DMS79 treated with DMSO at 0.1 percent for 48 hours (cell line): ENCODE measurements around the gene CENPM.

Source experiments
- DNase-seq: peaks from one replicate; lab custom pipeline; 2025; lab: John Stamatoyannopoulos, UW

CENPM gene

DNA sequence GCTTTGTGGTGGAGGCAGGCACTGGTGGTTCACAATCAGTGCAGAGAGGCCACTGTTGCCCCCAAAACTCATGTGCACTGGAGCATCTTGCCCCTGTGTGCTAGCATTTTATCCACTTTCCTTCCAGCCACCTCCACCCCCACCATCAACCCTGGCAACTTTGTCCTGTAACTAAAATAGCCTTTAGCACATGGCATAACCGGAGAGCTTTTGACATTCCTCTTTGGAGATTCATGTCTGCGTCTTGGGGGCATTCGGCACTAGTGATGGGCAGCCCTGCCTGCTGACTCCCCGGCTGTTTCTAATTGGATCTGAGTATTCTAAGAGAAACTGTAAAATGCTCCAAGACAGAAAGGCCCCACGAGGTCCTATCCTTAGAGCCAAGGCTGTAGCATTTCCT, 47.8 kb downstream of the CENPM start:
- no peak for DNase-seq

DNA sequence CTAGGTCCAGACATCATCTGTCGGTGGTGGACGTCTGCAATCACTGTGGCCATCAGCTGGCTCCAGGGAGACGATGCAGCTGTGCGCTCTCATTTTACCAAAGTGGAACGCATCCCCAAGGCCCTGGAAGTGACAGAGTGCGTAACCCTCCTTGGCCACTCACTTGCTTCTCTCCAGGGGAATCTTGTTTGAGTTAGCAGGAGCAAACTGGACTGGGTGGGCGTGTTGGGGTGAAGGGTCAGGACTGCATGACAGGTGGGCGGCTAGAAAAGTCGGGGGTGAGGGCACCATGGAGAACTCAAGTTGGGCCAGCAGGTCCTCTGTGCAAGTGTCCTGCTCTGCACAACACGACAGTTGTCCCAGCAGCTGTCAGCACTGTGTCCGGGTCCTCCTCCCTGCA, 48.3 kb downstream of the CENPM start:
- no peak for DNase-seq

DNA sequence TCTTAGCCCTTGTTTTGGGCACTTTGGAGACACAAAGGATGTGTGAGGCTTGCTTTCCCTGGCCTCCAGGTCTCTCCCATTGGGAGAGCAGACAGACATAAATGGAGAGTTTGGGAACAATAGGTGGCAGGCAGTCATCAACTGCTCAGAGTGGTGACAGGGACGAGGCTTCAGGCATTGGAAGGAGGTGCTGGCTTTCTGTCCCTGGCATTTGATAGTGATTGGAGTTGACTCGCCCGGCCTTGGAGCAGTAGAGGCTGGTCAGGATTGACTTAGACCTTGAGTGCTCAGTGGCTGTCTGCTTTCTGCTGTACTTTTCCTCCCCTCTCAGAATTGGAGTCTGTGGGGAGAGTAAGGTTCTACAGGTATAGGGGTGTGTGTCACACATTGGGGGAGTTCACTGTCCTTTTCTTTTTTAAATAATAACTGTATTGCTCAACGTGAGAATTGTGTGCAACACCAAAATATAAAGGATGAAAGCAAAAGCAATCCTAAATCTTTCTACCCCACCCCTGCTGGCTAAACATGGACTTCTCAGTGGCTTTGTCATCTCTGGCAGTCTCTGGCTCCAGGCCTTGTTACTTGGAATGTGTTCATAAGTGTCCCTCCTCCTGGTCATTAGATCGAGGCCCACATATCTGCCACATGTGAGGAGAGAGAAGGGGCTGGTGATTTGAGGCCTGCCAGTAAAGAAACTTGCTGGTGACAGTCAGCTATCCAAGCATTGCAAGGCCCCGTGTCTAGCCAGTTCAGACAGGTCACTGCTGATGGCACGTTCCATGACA, 53.2 kb downstream of the CENPM start:
- no peak for DNase-seq

DNA sequence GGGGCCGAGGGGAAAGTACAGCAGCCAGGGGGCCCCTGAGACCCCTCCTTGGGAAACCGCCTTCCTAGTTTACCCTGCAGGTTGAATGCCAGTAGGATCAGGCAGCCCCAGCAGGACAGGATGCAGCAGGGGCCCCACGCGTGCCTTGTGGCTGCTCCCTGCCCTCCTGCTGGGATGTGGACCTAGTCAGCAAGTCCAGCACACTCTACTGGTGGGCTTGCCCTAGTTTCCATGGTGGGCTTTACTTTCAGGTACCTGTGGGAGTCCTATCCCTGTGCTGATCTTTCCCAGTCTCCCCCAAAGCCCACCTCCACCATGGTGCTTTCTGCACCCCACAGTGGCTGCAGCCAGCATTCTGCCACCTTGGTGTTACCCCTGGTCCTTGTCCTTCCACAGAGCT, 54.2 kb downstream of the CENPM start:
- no peak for DNase-seq

DNA sequence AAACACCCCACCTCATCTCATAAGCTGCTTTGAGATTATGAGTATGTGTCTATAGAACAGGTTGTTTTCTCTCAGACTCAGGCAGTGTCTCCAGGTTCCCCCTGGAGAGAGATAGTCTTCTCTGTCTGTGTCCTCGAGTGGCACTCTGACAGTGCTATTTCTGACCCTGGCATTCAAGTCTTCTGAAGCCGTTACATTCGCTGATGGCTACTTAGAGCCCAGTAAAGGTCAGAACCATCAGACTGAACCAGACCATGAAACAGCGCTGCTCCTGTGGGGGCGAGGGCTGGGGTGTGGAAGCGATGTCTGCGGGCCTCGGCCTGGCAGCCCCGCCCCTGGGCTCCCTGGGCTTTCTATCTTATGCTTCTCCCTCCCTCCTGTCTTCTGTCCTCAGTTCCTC, 55.5 kb downstream of the CENPM start:
- DNase-seq, result no peak
